Esophagus squamous epithelium (tissue), 5 donors: ENCODE measurements around the gene GTF3C1. TPM values are rescaled to one million over a fixed set of nuclear protein-coding genes. Genes with fewer than 3 reads are reported as not detected.

Experiments used
- DNase-seq: peaks from one replicate; lab custom pipeline; 2025; lab: John Stamatoyannopoulos, UW
- H3K27ac ChIP-seq, 4 donors: fragments of 200-600 bp; sonication (generic); one replicate each; pipeline ENCODE4 v1.5.1; 2016 to 2019; ENCODE audit warnings: mild to moderate bottlenecking in 1 of 4
- H3K27me3 ChIP-seq, 4 donors: fragments of 200-600 bp; sonication (generic); 1 replicate in 3 of 4; 2 replicates in 1 of 4; pipeline versions ENCODE4 v1.5.1 to v1.6.0; 2017 to 2021; ENCODE audit warnings: antibody characterized with exemption in 1 of 4
- H3K36me3 ChIP-seq, 3 donors: fragments of 200-600 bp; sonication (generic); one replicate each; pipeline ENCODE4 v1.5.1; 2016 to 2019
- H3K4me1 ChIP-seq, 3 donors: fragments of 200-600 bp; sonication (generic); one replicate each; pipeline ENCODE4 v1.5.1; 2017 to 2019
- H3K4me3 ChIP-seq, 4 donors: fragments of 200-600 bp; sonication (generic); 1 replicate in 3 of 4; 2 replicates in 1 of 4; pipeline ENCODE4 v1.5.1; 2016 to 2019; ENCODE audit warnings: mild to moderate bottlenecking in 2 of 4, moderate library complexity in 1 of 4
- H3K9me3 ChIP-seq, 3 donors: fragments of 200-600 bp; sonication (generic); one replicate each; pipeline ENCODE4 v1.5.1; 2016 to 2019
- POLR2A ChIP-seq, 4 donors: fragments of 450-650 bp; IDR thresholded peaks; one replicate each; pipeline ENCODE4 v1.6.1; 2017; ENCODE audit warnings: antibody characterized with exemption in 4 of 4, mild to moderate bottlenecking in 4 of 4, moderate library complexity in 3 of 4
- WGBS, 2 donors: methylation state at CpG; one replicate each; pipeline ENCODE4 v1.1.5; 2018; 5-methylcytosine and 5-hydroxymethylcytosine counted together
- intact Hi-C: fragments of 100-400 bp; cut with DNase I; formaldehyde crosslinking; loops from one replicate; pipeline ENCODE4 v1.15.0; 2022
- total RNA-seq, 4 donors: library from RNA; depleted of rRNA; stranded (reverse); fragments of >200 nt; gene quantifications; one replicate each; pipeline ENCODE4 v1.1.0, GENCODE V29; 2016
- TF ChIP-seq, protein P1 (sequence below), 6 experiments: fragments of 450-650 bp in 4 of 6; fragments of 200-600 bp in 2 of 6; sonication (generic) in 2 of 6; IDR thresholded peaks; one replicate each; pipeline ENCODE4 v1.5.1; 2016 to 2019; ENCODE audit warnings: antibody characterized with exemption in 6 of 6, mild to moderate bottlenecking in 4 of 6, moderate library complexity in 4 of 6
- donor health status: DM: yes; HTN: yes; CAD: no.

The GTF3C1 gene
- total RNA-seq, 4 donors from 2014 or later = 76.5 to 171 (median 84.9) TPM

- Histone ChIP-seq H3K9me3 (no peaks in the 10 kb centered on the region), H3K27me3 (no peaks in the 10 kb centered on the region), H3K4me3 (no peak overlapping the region), H3K27ac (no peak overlapping the region), H3K4me1 (peaks cover 0 to under 1% (median 0%) of the 10 kb centered on the region in 3 donors), H3K36me3 (no peaks in the 10 kb centered on the region)
- no peak for TF ChIP-seq POLR2A (IDR thresholded peaks at IDR 0.05)
- TF ChIP-seq, protein P1, sequence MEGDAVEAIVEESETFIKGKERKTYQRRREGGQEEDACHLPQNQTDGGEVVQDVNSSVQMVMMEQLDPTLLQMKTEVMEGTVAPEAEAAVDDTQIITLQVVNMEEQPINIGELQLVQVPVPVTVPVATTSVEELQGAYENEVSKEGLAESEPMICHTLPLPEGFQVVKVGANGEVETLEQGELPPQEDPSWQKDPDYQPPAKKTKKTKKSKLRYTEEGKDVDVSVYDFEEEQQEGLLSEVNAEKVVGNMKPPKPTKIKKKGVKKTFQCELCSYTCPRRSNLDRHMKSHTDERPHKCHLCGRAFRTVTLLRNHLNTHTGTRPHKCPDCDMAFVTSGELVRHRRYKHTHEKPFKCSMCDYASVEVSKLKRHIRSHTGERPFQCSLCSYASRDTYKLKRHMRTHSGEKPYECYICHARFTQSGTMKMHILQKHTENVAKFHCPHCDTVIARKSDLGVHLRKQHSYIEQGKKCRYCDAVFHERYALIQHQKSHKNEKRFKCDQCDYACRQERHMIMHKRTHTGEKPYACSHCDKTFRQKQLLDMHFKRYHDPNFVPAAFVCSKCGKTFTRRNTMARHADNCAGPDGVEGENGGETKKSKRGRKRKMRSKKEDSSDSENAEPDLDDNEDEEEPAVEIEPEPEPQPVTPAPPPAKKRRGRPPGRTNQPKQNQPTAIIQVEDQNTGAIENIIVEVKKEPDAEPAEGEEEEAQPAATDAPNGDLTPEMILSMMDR (IDR thresholded peaks at IDR 0.05) = no peak
- 65 to 79% methylated on average over 2 of the region's 2 CpGs for WGBS, 2 donors
- intact Hi-C loops = no loop called here
- DNase-seq = no peak
These were observed 135.8 kb downstream of the GTF3C1 start for GRCh38 chr16:27413956-27414355.

GRCh38 chr16:27410761-27411160, 139.0 kb downstream of the GTF3C1 start:
- 77 to 90% methylated on average over 1 of the region's 1 CpG for whole genome bisulfite sequencing, 2 donors
- TF ChIP-seq POLR2A (IDR thresholded peaks at IDR 0.05) = no peak
- TF ChIP-seq, protein P1 (IDR thresholded peaks at IDR 0.05) = no peak
- peaks cover 3 to 9% (median 6%) of the 10 kb centered on the region in 3 donors for H3K4me1 ChIP-seq
- H3K4me3 ChIP-seq = no peak overlapping the region
- H3K9me3 ChIP-seq = no peaks in the 10 kb centered on the region
- intact Hi-C loops = no loop called here
- H3K27ac ChIP-seq = no peak overlapping the region
- no peak for DNase-seq
- H3K36me3 ChIP-seq = no peaks in the 10 kb centered on the region
- H3K27me3 ChIP-seq = peaks cover 0 to 8% (median 0%) of the 10 kb centered on the region in 4 donors

Other genes with a start within 250 kb of the GTF3C1 start
- 10 to 100 TPM; 84.9 to 97.9 (median 89.8) TPM for gene IL4R, start 235.9 kb downstream of the GTF3C1 start, total RNA-seq
- 1 to 10 TPM in 1 of 4 donors, under 1 TPM in 3; 0.23 to 1.2 (median 0.39) TPM for gene IL21R, start 147.7 kb downstream of the GTF3C1 start, total RNA-seq
- 10 to 100 TPM; 17.5 to 32.2 (median 25.5) TPM for gene KATNIP, start 231 bp upstream of the GTF3C1 start, total RNA-seq